Colon (tissue), 2 donors: ENCODE measurements around the gene RASAL2.

Source experiments
- FAIRE-seq: peaks from 2 replicates; lab custom pipeline; 2012; peaks lifted over from hg19 to GRCh38; lab: Jason Lieb, UNC
- donor health status: control.
- donor health status: control.

Gene RASAL2

DNA sequence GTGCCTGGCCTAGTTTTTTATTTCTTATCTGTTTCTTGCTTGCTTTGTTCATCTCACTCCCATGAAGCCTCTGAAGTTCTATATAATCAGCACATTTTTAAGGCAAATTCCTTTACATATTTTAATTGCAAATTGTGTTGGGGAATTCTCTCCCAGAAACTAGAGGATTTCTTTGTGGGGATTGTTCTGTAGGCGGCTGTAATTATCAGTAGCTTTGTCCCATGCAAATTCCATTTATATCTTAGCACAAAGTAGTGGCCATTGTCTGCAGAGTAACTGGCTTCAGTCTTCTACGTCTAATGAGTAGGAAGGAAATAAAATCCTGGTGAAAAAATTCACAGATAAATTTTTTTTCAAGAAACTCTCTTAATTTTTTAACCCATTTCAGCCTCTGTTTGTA, 367.2 kb downstream of the RASAL2 start:
- FAIRE-seq: no peak

DNA sequence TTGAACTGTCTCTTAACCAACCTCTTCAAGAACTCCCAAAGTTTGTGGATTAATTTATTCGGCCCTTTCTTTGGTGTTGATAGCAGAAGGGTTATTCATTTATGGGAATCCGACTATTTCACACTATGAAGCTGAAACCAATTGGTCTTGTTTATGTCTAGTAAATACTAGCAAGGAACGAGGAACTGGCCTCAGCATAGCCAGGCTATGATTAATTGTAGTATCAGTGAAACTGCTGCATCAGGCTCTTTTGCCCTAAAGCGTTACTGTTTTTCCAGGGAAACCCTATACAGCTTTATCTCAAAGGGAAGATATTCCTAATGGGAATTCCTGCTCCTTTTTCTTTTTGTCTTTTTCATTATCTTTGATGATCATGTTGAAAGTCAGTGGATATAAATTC, 367.8 kb downstream of the RASAL2 start:
- FAIRE-seq: no peak

DNA sequence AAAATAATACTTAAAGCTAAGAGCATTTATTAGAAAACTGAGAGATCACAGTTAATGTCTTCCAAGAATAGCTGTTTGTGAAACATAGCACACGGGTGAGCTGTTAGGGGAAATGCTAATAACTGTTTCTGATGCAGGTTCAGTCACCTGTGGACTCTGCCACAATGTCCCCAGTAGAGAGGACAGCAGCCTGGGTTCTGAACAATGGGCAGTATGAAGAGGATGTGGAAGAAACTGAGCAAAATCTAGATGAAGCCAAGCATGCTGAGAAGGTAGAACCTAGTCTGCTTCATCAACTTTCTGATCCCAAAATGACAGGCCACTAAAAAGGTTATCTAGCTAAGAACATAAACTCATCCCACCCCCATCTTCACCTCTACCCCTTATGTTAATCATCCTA, 370.2 kb downstream of the RASAL2 start:
- no peak for FAIRE-seq

DNA sequence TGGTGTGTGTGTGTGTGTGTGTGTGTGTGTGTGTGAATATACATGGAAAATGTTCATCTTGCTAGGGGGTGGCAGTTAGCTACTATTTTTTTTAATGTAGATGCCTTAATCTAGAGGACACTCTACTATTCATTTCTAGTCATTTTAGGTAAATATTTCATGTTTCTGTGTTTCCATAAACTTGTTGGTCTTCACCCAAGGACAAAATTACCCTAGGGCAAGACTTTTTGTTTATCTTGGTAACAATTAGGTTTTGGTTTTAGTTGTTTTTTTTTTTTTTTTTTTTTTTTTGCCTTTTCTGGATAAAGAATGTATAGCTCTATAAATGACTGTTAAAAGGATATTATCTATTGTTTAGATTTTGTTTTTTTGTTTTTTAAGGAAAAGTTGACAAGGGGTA, 370.7 kb downstream of the RASAL2 start:
- FAIRE-seq: no peak

DNA sequence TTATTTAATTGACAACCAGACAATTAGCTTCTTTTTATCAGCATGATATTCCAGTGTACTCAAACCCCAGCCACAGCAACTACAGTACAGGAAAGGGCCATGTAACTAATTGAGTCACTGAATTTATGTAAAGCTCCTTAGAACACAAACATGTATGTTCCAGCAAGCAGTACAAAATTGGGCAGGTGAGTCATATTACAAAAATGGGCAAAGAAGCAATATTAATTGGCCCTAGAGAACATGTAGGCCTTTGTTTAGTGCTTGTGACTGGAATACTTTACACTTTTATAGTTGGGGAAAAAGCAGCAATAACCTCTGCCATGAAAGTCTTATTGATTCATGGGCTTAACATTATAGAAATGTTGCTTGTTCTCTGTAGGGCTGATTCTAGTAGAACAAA, 371.1 kb downstream of the RASAL2 start:
- FAIRE-seq: no peak

DNA sequence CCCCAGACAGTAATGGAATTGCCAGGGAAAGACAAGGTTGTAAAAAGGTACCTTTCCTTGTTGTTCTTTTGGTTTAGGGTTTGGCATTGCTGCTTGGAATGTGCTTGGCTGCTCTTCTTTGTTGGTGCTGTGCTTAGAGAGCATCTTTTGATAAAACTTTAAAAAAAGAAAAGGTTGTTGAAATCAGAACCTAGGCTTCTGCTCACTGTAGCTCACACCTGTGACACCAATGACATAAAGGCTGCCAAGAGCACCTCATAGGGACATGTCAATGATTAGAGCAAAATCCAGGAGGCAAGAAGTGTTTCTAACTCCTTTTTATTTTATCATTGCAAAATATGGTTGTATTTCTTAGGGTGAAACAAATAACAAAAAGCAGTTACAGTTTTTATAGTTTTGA, 373.9 kb downstream of the RASAL2 start:
- no peak for FAIRE-seq

DNA sequence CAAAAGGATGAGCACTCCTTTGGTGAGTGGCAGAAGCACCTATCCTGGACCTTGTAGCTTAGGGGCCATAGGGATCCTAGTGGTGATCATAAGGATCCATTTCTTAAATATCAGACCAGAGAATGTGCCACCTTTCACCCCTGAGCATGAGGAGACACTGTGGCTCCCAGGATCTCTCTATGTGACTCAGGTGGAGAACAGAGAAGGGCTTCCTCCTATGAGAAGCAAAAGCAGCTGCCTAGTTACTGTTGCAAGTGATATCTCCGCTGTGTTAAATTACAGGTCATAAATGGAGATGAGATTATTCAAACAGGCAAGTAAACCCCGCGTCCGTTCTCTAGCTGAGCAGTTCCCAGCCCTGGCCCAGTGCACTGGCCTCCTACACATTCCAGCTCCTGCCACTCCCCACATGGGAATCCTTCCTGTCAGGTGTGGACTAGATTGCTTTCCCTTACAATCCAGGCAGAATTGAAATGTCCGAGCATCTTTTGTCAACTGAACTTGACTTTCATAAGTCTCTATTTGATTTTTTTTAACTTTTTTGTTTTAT, 376.6 kb downstream of the RASAL2 start:
- no peak for FAIRE-seq

DNA sequence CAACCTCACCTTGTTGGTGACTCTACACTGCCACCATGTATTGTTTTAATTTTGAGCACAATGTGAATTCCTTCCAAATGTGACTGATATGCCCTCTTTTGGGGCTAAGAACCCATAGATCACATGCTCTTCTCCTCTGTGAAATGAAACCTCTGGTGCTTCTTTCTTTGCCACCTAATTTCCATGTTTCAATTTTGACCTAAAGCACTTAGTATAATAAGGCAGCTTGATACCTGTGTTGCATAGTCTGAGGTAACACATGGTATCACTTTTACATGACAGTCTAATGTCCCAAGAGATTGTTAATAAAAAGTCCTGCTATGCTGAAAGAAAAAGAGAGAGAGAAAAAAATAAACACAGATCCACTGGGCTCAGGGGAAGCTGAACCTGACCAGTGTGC, 378.6 kb downstream of the RASAL2 start:
- no peak for FAIRE-seq

DNA sequence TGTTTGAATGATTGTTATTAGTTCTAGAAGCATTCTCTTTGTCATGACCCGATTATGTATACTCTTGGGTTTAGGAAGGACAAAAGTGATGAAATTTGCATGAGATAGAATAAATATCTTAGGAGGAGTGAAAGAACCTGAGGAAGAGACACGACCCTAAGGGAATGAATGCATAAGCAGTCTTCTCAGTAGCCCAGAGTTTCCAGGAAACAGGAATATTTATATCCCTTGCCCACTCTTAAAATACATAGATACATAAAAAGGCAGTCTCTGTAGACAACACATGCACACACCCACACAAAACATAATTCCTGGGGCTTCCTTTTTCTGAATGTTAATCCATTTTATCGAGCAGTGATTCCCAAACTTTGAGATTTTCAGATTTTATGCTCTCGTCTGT, 383.5 kb downstream of the RASAL2 start:
- FAIRE-seq: no peak

DNA sequence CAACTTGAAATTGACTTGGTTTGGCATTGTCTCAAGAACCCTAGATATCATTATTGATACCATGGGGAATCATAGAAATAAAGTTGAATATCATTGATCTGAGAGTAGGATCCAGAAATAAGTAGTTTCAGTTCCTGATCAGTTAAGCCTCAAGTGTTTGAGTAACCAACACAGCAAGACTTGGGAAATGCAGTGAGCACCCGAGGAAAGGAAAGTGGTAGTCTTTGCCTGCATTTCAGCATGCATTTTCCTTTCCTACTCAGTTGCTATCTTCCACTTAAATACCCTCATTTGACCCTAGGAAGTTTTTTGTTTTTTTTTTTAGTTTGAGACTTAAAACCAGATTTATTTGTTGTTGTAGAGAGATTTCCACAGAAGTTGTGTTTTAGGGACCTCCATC, 383.9 kb downstream of the RASAL2 start:
- FAIRE-seq: no peak

DNA sequence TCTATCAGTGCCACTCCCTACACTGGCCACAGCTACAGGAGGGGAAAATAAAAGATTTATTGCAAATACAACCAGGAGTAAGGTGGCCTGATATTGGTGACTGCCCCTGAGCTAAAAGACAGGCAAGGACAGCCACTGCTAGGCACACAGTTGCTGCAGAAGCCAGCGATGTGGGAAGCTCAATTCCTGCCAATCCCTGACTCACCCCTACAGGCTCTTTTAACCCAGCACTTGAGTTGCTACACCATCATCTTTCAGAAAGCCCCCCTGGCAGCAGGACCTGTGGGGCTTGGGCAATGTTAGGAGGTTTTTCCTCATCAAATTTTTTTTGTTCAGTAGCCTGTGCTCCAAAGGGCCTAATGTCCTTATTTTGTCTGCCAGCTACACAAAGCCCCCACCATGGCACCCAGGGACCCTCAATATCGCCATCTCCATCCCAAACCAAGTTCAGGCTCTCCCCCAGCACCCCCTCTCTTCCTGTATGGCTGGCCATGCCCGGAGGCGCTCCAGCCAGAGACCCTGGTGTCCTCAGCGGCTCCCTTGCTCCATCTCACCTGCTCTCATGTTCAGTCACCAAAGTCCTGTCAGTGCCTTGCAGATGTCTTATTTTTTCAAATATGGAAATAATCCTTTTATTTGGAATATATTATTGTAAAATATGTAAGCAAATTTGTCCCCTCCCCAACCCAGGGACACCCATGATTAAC, 389.5 kb downstream of the RASAL2 start:
- FAIRE-seq: no peak

DNA sequence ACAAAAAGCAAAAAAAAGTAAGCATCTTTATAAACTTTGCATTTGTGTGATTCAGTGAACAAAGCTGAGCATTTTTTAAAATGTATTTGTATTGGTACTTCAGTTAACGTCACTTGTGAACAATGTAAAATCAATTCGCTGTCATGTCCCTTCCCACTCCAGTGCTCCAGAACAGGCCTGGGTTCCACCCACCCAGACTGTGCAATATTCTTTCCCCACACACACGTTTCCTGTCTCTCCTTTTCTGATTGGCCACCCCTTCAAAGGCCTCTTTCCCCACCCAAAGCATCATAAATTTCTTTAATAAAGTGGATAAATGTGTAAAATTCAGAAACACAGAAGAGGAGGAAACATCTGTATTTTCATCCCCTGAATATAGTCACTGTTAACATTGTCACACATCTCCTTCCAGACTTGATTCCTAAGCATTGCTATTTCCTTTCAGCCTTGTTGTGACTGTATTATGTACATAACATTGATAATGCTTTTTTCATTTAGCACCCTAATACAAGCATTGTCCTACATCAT, 390.9 kb downstream of the RASAL2 start:
- no peak for FAIRE-seq

DNA sequence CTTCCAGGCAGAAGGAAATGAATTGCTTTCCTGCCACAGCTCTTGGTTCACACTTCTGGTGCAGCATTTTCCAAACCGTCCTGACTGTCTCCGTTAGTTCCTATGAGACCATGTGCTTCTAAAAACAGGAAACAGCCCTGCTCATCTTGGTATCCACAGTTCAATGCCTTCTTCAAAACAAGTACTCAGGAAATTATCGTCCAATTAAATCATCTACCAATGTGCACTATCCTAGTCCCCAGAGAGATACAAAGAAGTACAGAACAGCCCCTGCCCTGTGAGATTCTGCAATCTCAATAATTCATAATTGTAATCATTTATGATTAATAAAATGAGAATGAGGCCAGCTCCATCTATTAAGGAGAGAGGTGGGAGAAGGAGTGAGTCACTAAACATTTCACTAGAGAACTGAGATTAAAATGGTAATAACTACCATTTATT, 391.7 kb downstream of the RASAL2 start:
- no peak for FAIRE-seq

DNA sequence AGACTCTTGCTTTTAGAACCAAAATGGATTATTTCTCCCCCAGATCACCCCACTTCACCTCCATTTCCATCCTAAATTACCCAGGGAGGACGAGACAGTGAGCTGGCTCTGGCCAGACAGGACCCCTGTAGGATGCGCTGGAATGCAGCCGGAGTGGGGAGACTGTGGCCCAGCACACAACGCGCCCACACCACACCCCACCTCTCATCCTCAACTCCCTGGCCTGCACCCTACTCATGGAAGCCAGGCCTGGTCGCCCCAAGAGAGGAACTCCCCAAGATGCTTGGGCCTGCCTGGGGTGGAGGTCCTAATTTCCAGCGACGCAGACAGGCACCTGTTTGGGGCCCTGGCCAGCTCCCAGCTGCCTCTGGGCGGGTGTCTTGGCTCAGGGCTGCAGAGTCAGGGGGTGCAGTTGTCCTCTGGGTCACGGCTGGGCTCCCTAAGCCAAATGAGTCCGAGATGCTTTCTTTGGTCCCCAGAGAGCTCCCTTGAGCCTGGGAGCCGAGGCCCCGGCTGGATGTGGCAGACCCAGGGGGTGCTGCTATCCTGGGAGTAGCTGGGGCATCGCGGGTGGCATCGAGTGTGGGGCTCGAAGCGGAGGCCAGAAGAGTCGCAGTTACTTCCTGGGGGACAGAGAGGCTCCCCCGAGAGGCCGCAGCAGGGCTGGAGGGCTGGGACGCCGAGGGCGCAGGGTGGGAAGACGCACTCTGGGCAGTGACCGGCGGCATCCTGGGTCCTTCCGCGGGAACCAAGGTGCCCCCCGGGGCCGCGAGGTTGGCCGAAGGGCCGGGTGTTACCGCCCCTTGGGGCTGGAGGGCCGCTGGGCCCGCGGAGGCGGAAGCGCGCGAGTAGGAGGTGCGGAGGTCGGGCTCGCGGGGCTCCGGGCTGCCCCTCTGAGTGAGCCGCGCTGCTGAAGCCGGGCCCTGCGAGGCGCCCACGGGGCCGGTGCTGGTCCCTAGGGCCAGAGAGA, 392.5 kb downstream of the RASAL2 start:
- FAIRE-seq: no peak

DNA sequence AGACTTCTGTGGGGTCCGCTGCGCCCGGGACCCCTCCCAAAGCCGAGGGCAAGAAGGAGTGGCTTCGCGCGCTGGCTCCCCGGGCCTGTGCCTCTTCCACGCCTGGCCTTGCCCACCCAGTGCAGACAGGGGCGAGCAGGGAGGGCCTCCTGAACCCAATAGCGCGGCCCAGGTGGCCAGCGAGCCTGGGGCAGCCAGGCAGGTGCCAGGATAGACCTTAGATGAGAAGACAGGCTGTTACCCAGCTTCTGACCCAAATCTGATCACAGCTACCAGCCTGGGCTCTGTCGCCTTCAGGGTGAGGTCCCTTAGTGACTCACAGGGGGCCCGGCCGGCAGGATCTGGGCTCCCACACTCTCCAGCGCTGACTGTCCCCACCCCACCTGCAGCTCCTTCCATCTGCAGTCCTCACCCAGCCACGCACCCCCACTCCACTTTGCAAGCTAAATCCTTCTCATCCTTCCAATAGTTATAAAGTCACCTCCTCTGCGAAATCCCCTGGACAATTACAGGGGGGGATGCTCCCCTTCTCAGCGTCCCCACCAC, 393.2 kb downstream of the RASAL2 start:
- no peak for FAIRE-seq

DNA sequence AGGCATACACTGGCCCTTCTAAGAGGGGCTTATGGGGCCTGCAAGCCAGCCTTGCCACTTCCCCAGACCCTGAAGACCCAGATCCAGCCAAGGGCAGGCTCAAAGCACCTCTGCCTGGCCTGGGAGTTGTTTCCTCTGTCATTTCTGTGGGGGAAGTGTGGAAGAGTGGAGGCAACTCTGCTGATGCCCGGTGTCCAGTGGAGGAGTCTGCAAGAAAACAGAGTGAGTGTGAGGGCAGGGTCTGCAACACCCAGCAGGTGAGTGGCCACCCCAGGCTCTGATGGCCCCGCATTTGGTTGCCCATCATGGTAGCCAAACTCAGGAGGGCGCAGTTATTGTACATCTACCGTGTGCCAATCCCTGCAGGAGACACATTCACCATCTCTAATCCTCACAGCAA, 394.5 kb downstream of the RASAL2 start:
- FAIRE-seq: no peak

DNA sequence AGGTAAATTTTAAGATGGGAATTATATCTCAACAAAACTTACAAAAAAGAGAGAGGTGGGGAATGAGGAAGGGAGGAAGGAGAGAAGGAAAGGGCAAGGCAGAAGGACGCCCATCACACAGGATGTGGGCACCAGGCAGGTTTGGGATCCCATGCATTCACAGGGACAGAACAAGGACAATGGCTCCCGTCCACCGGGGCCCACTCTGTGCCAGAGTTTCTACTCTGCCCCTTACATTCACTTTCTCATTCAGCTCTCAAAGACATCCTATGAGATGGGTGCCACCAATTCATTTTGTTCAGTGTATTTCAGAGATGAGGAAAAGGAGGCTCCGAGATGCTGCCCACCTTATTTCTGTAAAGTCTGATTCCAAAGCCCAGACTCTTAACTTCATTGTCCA, 395.5 kb downstream of the RASAL2 start:
- FAIRE-seq: no peak

DNA sequence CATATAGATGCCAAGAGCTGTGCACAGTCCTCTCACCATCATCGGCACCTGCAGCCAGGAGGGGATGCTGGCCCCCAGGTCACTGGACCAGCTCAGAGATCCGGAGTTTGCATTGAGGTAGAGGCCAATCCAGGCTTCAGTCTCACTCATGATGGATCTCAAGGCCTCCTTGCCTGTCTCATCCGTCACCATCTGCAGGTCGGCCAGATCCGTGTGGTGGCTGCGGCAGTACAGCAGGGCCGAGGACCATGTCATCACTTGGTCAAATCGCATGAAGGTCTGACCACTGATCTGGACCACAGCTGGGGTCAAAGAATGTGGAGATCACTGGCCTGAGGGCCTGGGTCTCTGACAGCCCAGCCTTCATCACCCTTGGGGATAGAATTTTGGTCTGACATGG, 396.2 kb downstream of the RASAL2 start:
- no peak for FAIRE-seq

DNA sequence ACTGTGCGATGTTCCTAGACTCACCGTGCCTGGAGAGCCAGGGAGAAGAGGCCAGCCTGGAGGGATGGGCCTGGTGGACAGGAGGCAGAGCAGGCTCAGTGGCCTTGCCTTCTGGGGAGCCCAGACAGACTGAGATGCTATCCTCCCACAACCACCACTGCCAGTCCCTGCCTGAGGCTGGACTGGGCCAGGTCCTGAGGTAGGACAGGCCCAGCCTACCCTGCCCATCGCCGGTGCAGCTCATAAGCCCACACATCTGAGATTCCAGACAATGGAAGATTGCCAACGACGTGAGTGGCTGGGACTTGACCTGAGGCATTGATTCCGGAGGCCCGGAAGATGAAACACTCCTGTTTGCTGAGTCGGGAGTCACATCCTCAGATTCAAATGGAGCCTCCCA, 397.1 kb downstream of the RASAL2 start:
- no peak for FAIRE-seq

DNA sequence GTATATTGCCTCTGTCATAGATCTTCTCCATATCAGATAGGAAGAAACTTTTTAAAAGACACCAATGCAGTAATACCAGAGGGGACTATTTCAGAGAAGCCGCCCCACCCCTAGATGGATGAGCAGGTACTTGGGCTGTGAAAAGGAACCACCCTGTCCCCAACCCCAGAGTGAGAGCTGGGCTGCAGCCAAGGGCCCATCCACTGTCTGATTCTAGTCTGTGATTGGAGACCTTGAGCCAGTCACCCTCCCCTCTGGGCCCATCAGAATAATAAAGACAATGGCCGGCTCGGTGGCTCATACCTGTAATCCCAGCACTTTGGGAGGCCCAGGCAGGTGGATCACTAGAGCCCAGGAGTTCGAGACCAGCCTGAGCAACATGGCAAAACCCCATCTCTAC, 397.8 kb downstream of the RASAL2 start:
- FAIRE-seq: no peak

DNA sequence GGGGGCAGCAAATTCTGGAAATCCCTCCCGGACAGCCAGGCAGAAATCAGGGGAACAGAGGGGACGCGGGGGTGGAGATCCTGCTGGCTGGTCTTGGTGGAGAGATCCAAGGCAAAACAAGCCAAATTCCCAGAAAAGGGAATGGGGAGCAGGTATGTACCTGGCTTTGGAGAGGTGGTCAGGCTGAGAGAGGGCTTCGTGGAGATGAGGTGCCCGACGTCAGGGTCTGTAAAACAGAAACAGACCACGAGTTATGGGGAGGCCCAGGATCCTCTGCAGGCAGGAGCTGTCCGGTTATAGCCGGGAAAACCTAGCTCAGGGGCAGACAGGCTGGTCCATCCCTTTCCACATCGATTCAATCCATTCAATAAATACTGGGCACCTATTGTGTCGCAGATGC, 398.4 kb downstream of the RASAL2 start:
- FAIRE-seq: no peak

DNA sequence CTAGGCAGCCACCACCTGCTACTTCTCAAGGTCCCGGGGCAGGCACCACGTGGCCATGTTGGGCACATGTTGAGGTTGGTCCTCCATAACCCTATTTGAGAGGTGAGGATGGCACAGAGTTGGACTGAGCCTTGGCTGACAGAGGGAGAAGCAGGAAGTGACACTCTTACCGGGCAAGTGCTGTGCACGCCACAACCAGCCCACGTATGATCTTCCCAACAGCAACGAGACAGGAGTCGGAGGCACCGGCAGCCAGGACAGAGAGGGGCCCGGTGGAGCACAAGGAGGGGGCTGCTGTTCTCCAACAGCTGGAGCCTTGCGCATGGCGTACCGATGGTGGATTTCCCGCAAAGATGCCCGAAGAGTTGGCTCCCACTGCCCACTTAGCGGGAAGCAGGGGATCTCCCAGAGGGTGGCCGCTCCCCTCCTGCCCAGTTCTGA, 399.4 kb downstream of the RASAL2 start:
- FAIRE-seq: no peak

DNA sequence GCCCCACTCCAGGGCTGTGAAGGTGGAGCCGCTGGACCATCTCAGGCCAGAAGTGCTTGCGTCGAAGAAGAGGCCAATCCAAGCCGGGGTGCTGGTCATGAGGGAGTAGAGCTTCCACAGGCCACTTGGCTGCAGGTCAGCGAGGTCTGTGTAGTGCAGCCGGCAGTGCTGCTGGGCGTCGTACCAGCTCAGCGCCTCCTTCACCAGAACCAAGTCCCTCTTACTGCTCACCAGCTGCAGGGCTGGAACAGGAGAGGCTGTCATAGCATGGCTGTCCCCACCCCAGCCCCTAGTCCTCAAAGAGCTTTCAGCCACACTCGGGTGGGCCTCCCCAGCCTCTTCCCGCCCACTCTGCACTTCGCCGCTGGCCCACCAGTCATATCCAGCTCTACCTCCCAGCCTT, 400.7 kb downstream of the RASAL2 start:
- FAIRE-seq: no peak
